ENCODE data around the gene SYS1.

SYS1 gene

GRCh38 chr20:45407783-45408645, 45.1 kb downstream of the SYS1 start, which contains the start of gene DBNDD2:
TSS of gene DBNDD2 (plus strand) at chr20:45408289. CDS start at chr20:45408468, 179 bp downstream.
- no peak for DNase-seq (ENCODE audit: low read depth in 1 of 2, low spot score in 1 of 2)
- TF ChIP-seq JUND (IDR thresholded peaks at IDR 0.05; ENCODE audit: low read depth) = no peak
- in situ Hi-C loops (cut with HindIII; ENCODE audit: low pct_unique_long_range_greater_than_20kb, low sequenced_read_pairs) = no loop called here

GRCh38 chr20:45408646-45409213, 45.8 kb downstream of the SYS1 start:
- in situ Hi-C loops (cut with HindIII; ENCODE audit: low pct_unique_long_range_greater_than_20kb, low sequenced_read_pairs) = no loop called here
- TF ChIP-seq JUND (IDR thresholded peaks at IDR 0.05; ENCODE audit: low read depth) = no peak
- no peak for DNase-seq (ENCODE audit: low read depth in 1 of 2, low spot score in 1 of 2)

- in situ Hi-C loops (cut with HindIII; ENCODE audit: low pct_unique_long_range_greater_than_20kb, low sequenced_read_pairs) = no loop called here
- DNase-seq (ENCODE audit: low read depth in 1 of 2, low spot score in 1 of 2) = no peak
- no peak for TF ChIP-seq JUND (IDR thresholded peaks at IDR 0.05; ENCODE audit: low read depth)
Measured at GRCh38 chr20:45409521-45410272, 46.7 kb downstream of the SYS1 start.

- in situ Hi-C loops (cut with HindIII; ENCODE audit: low pct_unique_long_range_greater_than_20kb, low sequenced_read_pairs) = no loop called here
- no peak for TF ChIP-seq JUND (IDR thresholded peaks at IDR 0.05; ENCODE audit: low read depth)
- DNase-seq (ENCODE audit: low read depth in 1 of 2, low spot score in 1 of 2) = peak in 1 of 2 experiments; percentile 41
Measured at GRCh38 chr20:45410887-45411286, 47.9 kb downstream of the SYS1 start.

- in situ Hi-C loops (cut with HindIII; ENCODE audit: low pct_unique_long_range_greater_than_20kb, low sequenced_read_pairs) = no loop called here
- no peak for TF ChIP-seq JUND (IDR thresholded peaks at IDR 0.05; ENCODE audit: low read depth)
- no peak for DNase-seq (ENCODE audit: low read depth in 1 of 2, low spot score in 1 of 2)
Measured at GRCh38 chr20:45412653-45413052, 49.7 kb downstream of the SYS1 start.

GRCh38 chr20:45413479-45413878, 50.5 kb downstream of the SYS1 start:
- TF ChIP-seq JUND (IDR thresholded peaks at IDR 0.05; ENCODE audit: low read depth) = no peak
- DNase-seq (ENCODE audit: low read depth in 1 of 2, low spot score in 1 of 2) = no peak
- in situ Hi-C loops (cut with HindIII; ENCODE audit: low pct_unique_long_range_greater_than_20kb, low sequenced_read_pairs) = no loop called here

- no peak for TF ChIP-seq JUND (IDR thresholded peaks at IDR 0.05; ENCODE audit: low read depth)
- in situ Hi-C loops (cut with HindIII; ENCODE audit: low pct_unique_long_range_greater_than_20kb, low sequenced_read_pairs) = no loop called here
- peak; percentile 87 to 88 for DNase-seq (ENCODE audit: low read depth in 1 of 2, low spot score in 1 of 2)
Measured at GRCh38 chr20:45415822-45416637, 53.1 kb downstream of the SYS1 start, which contains the start of gene PIGT. TSS of gene PIGT (plus strand) at chr20:45416141. CDS start at chr20:45416157, 16 bp downstream.

GRCh38 chr20:45416917-45417316, 54.0 kb downstream of the SYS1 start:
- DNase-seq (ENCODE audit: low read depth in 1 of 2, low spot score in 1 of 2) = no peak
- in situ Hi-C loops (cut with HindIII; ENCODE audit: low pct_unique_long_range_greater_than_20kb, low sequenced_read_pairs) = no loop called here
- TF ChIP-seq JUND (IDR thresholded peaks at IDR 0.05; ENCODE audit: low read depth) = no peak

Measured in T47D (cell line).